ENCODE measurements around the gene FN3K. TPM values are rescaled to one million over a fixed set of nuclear protein-coding genes. Genes with fewer than 3 reads are reported as not detected.
"Not testable (repeated sequence)": the region's sequence is repeated elsewhere in the genome, so short reads cannot be mapped to it uniquely, and the experiment has no call there.

The FN3K gene
- total RNA-seq, 1 experiment from 2014 or later, result 28.3 TPM

GRCh38 chr17:82777778-82778375, 42.5 kb downstream of the FN3K start:
- H3K9ac ChIP-seq (ENCODE audit: extremely low read depth, insufficient read length, low read length), result not testable (repeated sequence)
- WGBS (ENCODE audit: extremely low coverage, insufficient read length, low lambda C conversion rate), result no CpG with 5 or more reads among the region's 21 CpGs

More at GRCh38 chr17:82777778-82778375, 42.5 kb downstream of the FN3K start:
- not testable (repeated sequence) for H3K9me3 ChIP-seq (ENCODE audit: control insufficient read depth, low read depth, low read length); H4K20me1 ChIP-seq (ENCODE audit: control insufficient read depth, insufficient read depth, insufficient read length); H3K4me3 Mint-ChIP-seq; H3K79me2 ChIP-seq (ENCODE audit: insufficient read depth, low read length); H2BK12ac ChIP-seq (ENCODE audit: insufficient read length, low read depth, low read length); H3K23me2 ChIP-seq (ENCODE audit: insufficient read length, low read depth, low read length, poor library complexity, severe bottlenecking); H3K56ac ChIP-seq (ENCODE audit: insufficient read length, low read depth, low read length); H3K4me1 ChIP-seq (ENCODE audit: insufficient read depth, low read length); H2AFZ ChIP-seq (ENCODE audit: low read length); H3K18ac ChIP-seq (ENCODE audit: insufficient read length, low read depth, low read length); H3K27ac Mint-ChIP-seq; DNase-seq; H3K27ac ChIP-seq (ENCODE audit: insufficient read length, low read depth, low read length); H2BK120ac ChIP-seq (ENCODE audit: low read depth, low read length, poor library complexity, severe bottlenecking); H4K91ac ChIP-seq (ENCODE audit: insufficient read length, low read depth, low read length); H3K79me1 ChIP-seq (ENCODE audit: insufficient read depth, low read depth, low read length, poor library complexity, severe bottlenecking); H3K23ac ChIP-seq (ENCODE audit: insufficient read length, low read depth, low read length); H2AK5ac ChIP-seq (ENCODE audit: insufficient read length, low read length); H3K9me3 Mint-ChIP-seq; H2BK15ac ChIP-seq (ENCODE audit: low read depth, low read length); H3K27me3 ChIP-seq (ENCODE audit: insufficient read depth, low read length); H3T11ph ChIP-seq (ENCODE audit: low read length); H3K27me3 Mint-ChIP-seq (ENCODE audit: low read depth); H4K8ac ChIP-seq (replicated peaks; ENCODE audit: insufficient read length, low read depth, low read length); H3K14ac ChIP-seq (ENCODE audit: insufficient read depth, low read length); H3K4me2 ChIP-seq (ENCODE audit: insufficient read depth, insufficient read length, low read length); H4K5ac ChIP-seq (ENCODE audit: insufficient read length, low read depth, low read length); H2BK5ac ChIP-seq (ENCODE audit: insufficient read length, low read length); H3K4ac ChIP-seq (ENCODE audit: low read depth, low read length); H3K4me1 Mint-ChIP-seq; H2BK20ac ChIP-seq (ENCODE audit: low read depth, low read length, poor library complexity, severe bottlenecking)
- H3K36me3 Mint-ChIP-seq (ENCODE audit: insufficient read depth in 1 of 3, low read depth in 3 of 3), result peaks cover 38 to 60% (median 47%) of the 10 kb centered on the region in 3 experiments
- peak; percentile 66 for TF ChIP-seq CTCF (conservative IDR thresholded peaks at IDR 0.05)

Data from H9 (cell line).